Osteocyte (in vitro differentiated cells): Measurements from ENCODE around the gene MUC20. TPM values are rescaled to one million over a fixed set of nuclear protein-coding genes. Genes with fewer than 3 reads are reported as not detected.
"Not testable (repeated sequence)": the region's sequence is repeated elsewhere in the genome, so short reads cannot be mapped to it uniquely, and the experiment has no call there.

Experiments
- DNase-seq: peaks from one replicate; pipeline ENCODE4 v3.0.0; 2021; ENCODE audit warnings: mixed read lengths; ENCODE audit not compliant: unreplicated experiment; ENCODE audit errors: extremely low spot score
- H3K27ac Mint-ChIP-seq: one replicate; pipeline ENCODE4 v1.8.0; 2021; ENCODE audit warnings: mild to moderate bottlenecking, mixed read lengths; ENCODE audit not compliant: unreplicated experiment
- H3K27me3 Mint-ChIP-seq: one replicate; pipeline ENCODE4 v1.8.0; 2021; ENCODE audit warnings: mixed read lengths; ENCODE audit not compliant: unreplicated experiment
- H3K36me3 Mint-ChIP-seq: one replicate; pipeline ENCODE4 v1.8.0; 2021; ENCODE audit warnings: mixed read lengths; ENCODE audit not compliant: unreplicated experiment
- H3K4me1 Mint-ChIP-seq: one replicate; pipeline ENCODE4 v1.8.0; 2021; ENCODE audit warnings: mixed read lengths; ENCODE audit not compliant: unreplicated experiment
- H3K4me3 Mint-ChIP-seq: one replicate; pipeline ENCODE4 v1.8.0; 2021; ENCODE audit warnings: mild to moderate bottlenecking, moderate library complexity, mixed read lengths; ENCODE audit not compliant: unreplicated experiment
- H3K9me3 Mint-ChIP-seq: one replicate; pipeline ENCODE4 v1.8.0; 2021; ENCODE audit warnings: mixed read lengths; ENCODE audit not compliant: unreplicated experiment
- total RNA-seq: library from RNA; stranded (reverse); gene quantifications from 2 replicates; pipeline ENCODE4 v1.2.1, GENCODE V29; 2021
- TF ChIP-seq, protein P1 (sequence below): fragments of 200-600 bp; sonication (generic); IDR thresholded peaks from 2 replicates; pipeline ENCODE4 v1.5.0; 2021; ENCODE audit warnings: antibody characterized with exemption, mild to moderate bottlenecking, moderate library complexity

Gene MUC20
- total RNA-seq, 1 donor from 2014 or later = 7.6 TPM

GRCh38 chr3:195769551-195769950 lies 48.8 kb downstream of the MUC20 start:
- Mint-ChIP-seq H3K36me3 (no peaks in the 10 kb centered on the region), H3K27ac (no peak overlapping the region), H3K27me3 (no peaks in the 10 kb centered on the region), H3K4me3 (no peak overlapping the region), H3K9me3 (no peaks in the 10 kb centered on the region), H3K4me1 (no peaks in the 10 kb centered on the region)
- no peak for DNase-seq
- TF ChIP-seq, protein P1, sequence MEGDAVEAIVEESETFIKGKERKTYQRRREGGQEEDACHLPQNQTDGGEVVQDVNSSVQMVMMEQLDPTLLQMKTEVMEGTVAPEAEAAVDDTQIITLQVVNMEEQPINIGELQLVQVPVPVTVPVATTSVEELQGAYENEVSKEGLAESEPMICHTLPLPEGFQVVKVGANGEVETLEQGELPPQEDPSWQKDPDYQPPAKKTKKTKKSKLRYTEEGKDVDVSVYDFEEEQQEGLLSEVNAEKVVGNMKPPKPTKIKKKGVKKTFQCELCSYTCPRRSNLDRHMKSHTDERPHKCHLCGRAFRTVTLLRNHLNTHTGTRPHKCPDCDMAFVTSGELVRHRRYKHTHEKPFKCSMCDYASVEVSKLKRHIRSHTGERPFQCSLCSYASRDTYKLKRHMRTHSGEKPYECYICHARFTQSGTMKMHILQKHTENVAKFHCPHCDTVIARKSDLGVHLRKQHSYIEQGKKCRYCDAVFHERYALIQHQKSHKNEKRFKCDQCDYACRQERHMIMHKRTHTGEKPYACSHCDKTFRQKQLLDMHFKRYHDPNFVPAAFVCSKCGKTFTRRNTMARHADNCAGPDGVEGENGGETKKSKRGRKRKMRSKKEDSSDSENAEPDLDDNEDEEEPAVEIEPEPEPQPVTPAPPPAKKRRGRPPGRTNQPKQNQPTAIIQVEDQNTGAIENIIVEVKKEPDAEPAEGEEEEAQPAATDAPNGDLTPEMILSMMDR = no peak

- no peaks in the 10 kb centered on the region for H3K4me1 Mint-ChIP-seq
- TF ChIP-seq, protein P1 = no peak
- DNase-seq = no peak
- no peaks in the 10 kb centered on the region for H3K9me3 Mint-ChIP-seq
- no peak overlapping the region for H3K27ac Mint-ChIP-seq
- no peaks in the 10 kb centered on the region for H3K36me3 Mint-ChIP-seq
- no peaks in the 10 kb centered on the region for H3K27me3 Mint-ChIP-seq
- no peak overlapping the region for H3K4me3 Mint-ChIP-seq
These were observed 49.5 kb downstream of the MUC20 start for GRCh38 chr3:195770081-195770840.

DNA sequence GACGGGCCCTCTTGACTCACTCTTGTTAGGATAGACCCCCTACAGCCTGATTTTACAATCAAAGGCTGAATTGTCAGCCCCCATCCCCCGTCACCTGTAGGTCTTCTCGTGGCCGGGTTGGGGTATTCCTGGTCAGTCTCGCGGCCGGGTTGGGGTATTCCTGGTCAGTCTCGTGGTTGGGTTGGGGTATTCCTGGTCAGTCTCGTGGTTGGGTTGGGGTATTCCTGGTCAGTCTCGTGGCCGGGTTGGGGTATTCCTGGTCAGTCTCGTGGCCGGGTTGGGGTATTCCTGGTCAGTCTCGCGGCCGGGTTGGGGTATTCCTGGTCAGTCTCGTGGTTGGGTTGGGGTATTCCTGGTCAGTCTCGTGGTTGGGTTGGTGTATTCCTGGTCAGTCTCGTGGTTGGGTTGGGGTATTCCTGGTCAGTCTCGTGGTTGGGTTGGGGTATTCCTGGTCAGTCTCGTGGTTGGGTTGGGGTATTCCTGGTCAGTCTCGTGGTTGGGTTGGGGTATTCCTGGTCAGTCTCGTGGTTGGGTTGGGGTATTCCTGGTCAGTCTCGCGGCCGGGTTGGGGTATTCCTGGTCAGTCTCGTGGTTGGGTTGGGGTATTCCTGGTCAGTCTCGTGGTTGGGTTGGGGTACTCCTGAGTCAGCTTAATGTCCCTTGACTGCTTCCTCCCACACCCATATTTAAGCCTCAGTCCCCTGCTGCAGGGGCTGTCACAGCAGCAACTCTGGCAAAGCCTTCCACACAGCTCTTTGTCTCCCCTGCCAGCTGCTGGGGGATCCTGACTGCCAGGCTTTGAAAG lies 50.3 kb downstream of the MUC20 start:
- H3K4me1 Mint-ChIP-seq, H3K9me3 Mint-ChIP-seq, H3K27ac Mint-ChIP-seq, H3K36me3 Mint-ChIP-seq, DNase-seq, H3K4me3 Mint-ChIP-seq, H3K27me3 Mint-ChIP-seq: not testable (repeated sequence)

GRCh38 chr3:195771646-195772300 lies 51.0 kb downstream of the MUC20 start:
- DNase-seq = no peak
- TF ChIP-seq, protein P1 = no peak
- Mint-ChIP-seq H3K27ac (no peak overlapping the region), H3K9me3 (no peaks in the 10 kb centered on the region), H3K36me3 (no peaks in the 10 kb centered on the region), H3K4me3 (no peak overlapping the region), H3K27me3 (no peaks in the 10 kb centered on the region), H3K4me1 (no peaks in the 10 kb centered on the region)

- H3K36me3 Mint-ChIP-seq = no peaks in the 10 kb centered on the region
- TF ChIP-seq, protein P1 = no peak
- H3K27ac Mint-ChIP-seq = no peak overlapping the region
- H3K4me1 Mint-ChIP-seq = no peaks in the 10 kb centered on the region
- no peak overlapping the region for H3K4me3 Mint-ChIP-seq
- no peak for DNase-seq
- no peaks in the 10 kb centered on the region for H3K27me3 Mint-ChIP-seq
- no peaks in the 10 kb centered on the region for H3K9me3 Mint-ChIP-seq
These were observed 53.3 kb downstream of the MUC20 start for GRCh38 chr3:195773956-195774537.
